Ishikawa (cell line): Measurements from ENCODE around the gene SEMA3B.

ENCODE experiments used
- CEBPB ChIP-seq: IDR thresholded peaks from 2 replicates; pipeline ENCODE4 v1.6.1; 2012
- CREB1 ChIP-seq: IDR thresholded peaks from 2 replicates; pipeline ENCODE4 v1.6.1; 2012; ENCODE audit warnings: low read depth
- EGR1 ChIP-seq: IDR thresholded peaks from 2 replicates; pipeline ENCODE4 v1.6.1; 2012
- EP300 ChIP-seq: IDR thresholded peaks from 2 replicates; pipeline ENCODE4 v1.6.1; 2012; ENCODE audit warnings: borderline replicate concordance
- FOXM1 ChIP-seq: IDR thresholded peaks from 2 replicates; pipeline ENCODE4 v1.6.1; 2012; ENCODE audit warnings: low read depth, borderline replicate concordance
- NFIC ChIP-seq: IDR thresholded peaks from 2 replicates; pipeline ENCODE4 v1.6.1; 2012
- RAD21 ChIP-seq: IDR thresholded peaks from 2 replicates; pipeline ENCODE4 v1.6.1; 2012; ENCODE audit warnings: low read depth
- TAF1 ChIP-seq: IDR thresholded peaks from 2 replicates; pipeline ENCODE4 v1.6.1; 2012; ENCODE audit warnings: low read depth, mild to moderate bottlenecking
- TCF12 ChIP-seq: IDR thresholded peaks from 2 replicates; pipeline ENCODE4 v1.6.1; 2012; ENCODE audit warnings: low read depth
- TF ChIP-seq, protein P1 (sequence below): IDR thresholded peaks from 2 replicates; pipeline ENCODE4 v1.6.1; 2012; ENCODE audit warnings: low read depth, mild to moderate bottlenecking
- TF ChIP-seq, protein P2 (sequence below): IDR thresholded peaks from 2 replicates; pipeline ENCODE4 v1.6.1; 2012

DNA sequence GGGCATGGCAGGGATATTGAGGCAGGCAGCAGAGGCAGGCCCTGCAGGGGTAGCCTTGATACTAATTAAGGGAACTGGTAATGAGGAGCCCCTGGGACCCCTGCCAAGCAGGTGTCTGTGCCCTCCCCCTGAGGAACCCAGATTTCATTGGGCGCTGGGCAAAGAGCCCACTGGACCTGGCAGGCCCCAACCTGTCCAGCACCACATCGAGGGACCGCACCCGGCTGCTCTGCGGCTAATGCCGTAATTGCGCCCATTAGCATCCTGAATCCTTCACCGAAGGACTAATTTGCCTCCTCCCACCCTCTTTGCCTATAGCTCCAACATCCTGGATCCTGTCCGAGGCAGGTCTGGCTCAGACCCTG, 13.7 kb upstream of the SEMA3B start:
- TF ChIP-seq, protein P1, sequence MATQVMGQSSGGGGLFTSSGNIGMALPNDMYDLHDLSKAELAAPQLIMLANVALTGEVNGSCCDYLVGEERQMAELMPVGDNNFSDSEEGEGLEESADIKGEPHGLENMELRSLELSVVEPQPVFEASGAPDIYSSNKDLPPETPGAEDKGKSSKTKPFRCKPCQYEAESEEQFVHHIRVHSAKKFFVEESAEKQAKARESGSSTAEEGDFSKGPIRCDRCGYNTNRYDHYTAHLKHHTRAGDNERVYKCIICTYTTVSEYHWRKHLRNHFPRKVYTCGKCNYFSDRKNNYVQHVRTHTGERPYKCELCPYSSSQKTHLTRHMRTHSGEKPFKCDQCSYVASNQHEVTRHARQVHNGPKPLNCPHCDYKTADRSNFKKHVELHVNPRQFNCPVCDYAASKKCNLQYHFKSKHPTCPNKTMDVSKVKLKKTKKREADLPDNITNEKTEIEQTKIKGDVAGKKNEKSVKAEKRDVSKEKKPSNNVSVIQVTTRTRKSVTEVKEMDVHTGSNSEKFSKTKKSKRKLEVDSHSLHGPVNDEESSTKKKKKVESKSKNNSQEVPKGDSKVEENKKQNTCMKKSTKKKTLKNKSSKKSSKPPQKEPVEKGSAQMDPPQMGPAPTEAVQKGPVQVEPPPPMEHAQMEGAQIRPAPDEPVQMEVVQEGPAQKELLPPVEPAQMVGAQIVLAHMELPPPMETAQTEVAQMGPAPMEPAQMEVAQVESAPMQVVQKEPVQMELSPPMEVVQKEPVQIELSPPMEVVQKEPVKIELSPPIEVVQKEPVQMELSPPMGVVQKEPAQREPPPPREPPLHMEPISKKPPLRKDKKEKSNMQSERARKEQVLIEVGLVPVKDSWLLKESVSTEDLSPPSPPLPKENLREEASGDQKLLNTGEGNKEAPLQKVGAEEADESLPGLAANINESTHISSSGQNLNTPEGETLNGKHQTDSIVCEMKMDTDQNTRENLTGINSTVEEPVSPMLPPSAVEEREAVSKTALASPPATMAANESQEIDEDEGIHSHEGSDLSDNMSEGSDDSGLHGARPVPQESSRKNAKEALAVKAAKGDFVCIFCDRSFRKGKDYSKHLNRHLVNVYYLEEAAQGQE: no peak
- TF ChIP-seq RAD21 (no peak), TAF1 (no peak), CREB1 (no peak), TCF12 (no peak), FOXM1 (no peak), NFIC (no peak), EP300 (no peak), EGR1 (no peak), CEBPB (no peak)
- TF ChIP-seq, protein P2, sequence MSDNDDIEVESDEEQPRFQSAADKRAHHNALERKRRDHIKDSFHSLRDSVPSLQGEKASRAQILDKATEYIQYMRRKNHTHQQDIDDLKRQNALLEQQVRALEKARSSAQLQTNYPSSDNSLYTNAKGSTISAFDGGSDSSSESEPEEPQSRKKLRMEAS: no peak
